Stimulated activated CD4-positive, alpha-beta T cell treated with anti-CD3 and anti-CD28 coated beads, Interleukin-1b, Interleukin-23, amount 100 ng/mL, for 1 hour (primary cell): ENCODE data around the gene ZNF217.
"Not testable (repeated sequence)": the region's sequence is repeated elsewhere in the genome, so short reads cannot be mapped to it uniquely, and the experiment has no call there.

Experiments
- DNase-seq, 2 donors: peaks; one replicate each; pipeline ENCODE4 v3.0.0-alpha.2; 2020; ENCODE audit warnings: low read depth in 2 of 2

The ZNF217 gene

DNA sequence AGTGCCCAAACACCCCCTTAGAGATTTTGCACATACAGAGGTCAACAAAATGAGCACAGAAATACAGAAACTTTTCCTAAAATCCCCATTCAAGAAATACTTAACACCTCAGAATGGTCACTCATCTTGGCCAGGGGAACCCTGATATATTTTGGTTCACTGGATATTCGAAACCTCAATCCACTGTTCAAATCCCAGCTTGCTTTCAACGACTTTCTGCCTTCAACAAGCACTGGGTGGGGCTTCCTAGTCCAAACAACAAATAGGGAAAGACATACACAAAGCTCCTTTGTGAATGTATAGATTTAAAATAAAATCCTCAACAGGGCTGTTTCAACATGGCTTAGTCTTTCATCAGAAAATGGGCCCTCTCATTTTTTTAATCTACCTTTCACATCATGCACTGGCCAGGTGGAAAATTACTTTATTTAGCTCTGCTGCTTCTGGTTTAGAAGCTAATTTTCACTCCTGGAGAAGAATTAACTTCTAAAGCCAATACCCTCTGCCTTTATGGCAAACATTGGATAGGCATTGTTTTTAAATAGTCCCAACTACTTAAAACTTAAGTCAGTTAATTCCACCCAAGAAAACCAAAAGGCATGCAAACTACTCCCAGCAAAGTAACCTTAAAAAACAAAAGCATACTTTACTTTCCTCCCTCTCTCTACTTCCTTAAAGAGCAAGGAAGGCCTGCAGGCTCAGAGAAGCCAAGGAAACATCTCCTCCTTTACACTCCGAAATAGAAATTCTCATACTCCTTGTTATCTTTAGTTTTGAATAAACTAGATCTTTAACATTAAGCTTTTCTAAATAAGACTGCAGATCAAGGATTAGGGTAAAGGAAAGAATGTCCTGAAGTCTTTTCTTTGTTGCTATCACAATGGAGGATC is 9.7 kb downstream of the ZNF217 start:
- not testable (repeated sequence) for DNase-seq

GRCh38 chr20:53582574-53583351 is 10.9 kb downstream of the ZNF217 start:
- DNase-seq: no peak

DNA sequence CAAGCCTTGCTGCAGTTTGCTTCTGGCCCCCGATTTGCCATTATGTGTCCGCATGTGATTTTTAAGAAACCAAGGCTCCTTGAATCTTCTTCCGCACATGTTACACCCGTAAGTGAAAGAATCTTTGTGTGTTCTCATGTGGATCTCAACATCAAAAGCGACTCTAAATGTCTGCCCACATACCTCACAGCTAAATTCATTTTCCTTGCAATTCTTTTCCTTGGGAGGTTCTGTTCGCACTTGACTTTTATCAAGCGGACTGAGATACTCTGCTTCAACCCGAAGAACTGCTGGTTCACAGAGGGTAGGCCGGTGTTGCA is 11.4 kb downstream of the ZNF217 start:
- no peak for DNase-seq

GRCh38 chr20:53581444-53582250 is 12.0 kb downstream of the ZNF217 start:
- no peak for DNase-seq

GRCh38 chr20:53580376-53581111 is 13.1 kb downstream of the ZNF217 start:
- DNase-seq: no peak

DNA sequence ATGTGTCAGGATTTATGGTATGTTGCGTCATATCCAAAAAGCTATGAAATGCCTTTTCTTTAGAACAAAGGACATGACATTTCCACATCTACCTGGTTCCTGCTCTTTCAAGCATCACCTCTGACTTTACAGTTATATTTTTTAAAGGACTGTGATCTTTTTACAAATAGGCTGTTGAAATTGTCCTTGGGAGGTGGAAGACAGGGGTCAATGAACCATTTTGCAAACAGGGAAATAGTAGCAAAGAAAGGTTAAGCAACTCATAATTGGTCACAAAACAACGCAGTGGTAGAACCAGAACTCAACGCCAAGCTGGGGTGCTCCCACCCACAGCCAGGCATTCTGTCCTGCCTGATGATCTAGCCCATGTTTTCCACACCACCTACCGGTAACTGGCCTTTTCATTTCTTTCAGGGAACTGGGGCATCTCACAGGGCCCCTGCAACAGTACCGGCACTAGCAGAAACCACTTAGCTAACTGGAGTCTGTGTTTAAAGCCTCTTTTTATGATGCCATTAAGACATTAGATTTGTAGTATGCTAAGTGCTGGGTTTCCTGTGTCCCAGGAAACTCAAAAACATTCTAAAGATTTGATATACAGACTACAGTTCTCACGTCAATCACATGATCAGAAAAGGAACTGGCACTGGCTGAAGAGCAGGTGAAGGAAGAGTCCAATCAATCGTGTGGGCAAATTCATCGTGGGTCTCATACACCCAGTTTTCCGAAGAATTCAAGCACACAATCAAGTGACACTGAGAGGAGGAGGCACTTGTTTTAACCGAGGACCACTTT is 13.9 kb downstream of the ZNF217 start:
- no peak for DNase-seq

- no peak for DNase-seq
These were observed 14.4 kb downstream of the ZNF217 start for GRCh38 chr20:53579266-53579580.

DNA sequence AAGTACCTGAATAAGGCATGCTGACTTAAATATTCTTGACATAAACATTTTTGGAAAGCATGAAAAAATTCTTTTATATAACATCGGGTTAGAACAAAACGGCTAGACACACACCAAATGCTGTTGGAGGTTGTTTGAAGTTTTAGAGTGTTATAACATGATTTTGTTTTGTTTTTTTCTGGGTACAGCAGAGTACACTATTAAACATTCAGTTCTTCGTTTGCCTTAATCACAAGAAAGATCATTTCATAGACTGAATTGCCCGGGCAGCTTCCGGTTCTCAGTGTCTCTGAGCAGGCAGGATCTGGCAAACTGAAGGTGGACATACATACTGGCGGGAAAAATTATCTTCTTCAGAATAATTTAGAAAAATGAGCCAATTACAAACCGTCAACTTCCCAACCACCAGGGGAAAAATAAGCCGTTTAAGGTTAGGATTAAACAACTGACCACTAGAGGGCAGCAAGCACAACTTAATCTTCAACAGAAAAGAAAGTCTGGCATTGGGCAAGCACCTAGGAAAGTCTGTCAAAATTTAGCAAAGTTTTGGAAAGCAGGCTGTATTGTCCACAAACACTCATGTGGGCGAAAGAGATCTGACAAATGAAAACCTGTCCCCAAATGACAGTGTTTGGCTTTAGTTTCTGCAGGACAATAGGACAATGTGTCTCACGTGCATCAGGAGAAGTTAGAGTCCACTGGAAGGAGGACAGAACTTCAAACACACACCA is 15.0 kb downstream of the ZNF217 start:
- DNase-seq: peak in 1 of 2 donors; percentile 47

GRCh38 chr20:53576586-53577318 is 16.9 kb downstream of the ZNF217 start:
- DNase-seq: no peak

- no peak for DNase-seq
These were observed 17.5 kb downstream of the ZNF217 start for GRCh38 chr20:53576195-53576580.

- no peak for DNase-seq
These were observed 18.0 kb downstream of the ZNF217 start for GRCh38 chr20:53575481-53576194.

- no peak for DNase-seq
These were observed 18.8 kb downstream of the ZNF217 start for GRCh38 chr20:53574819-53575218.

GRCh38 chr20:53574259-53574789 is 19.3 kb downstream of the ZNF217 start:
- DNase-seq: no peak

GRCh38 chr20:53571555-53572286 is 21.9 kb downstream of the ZNF217 start:
- DNase-seq: no peak

DNA sequence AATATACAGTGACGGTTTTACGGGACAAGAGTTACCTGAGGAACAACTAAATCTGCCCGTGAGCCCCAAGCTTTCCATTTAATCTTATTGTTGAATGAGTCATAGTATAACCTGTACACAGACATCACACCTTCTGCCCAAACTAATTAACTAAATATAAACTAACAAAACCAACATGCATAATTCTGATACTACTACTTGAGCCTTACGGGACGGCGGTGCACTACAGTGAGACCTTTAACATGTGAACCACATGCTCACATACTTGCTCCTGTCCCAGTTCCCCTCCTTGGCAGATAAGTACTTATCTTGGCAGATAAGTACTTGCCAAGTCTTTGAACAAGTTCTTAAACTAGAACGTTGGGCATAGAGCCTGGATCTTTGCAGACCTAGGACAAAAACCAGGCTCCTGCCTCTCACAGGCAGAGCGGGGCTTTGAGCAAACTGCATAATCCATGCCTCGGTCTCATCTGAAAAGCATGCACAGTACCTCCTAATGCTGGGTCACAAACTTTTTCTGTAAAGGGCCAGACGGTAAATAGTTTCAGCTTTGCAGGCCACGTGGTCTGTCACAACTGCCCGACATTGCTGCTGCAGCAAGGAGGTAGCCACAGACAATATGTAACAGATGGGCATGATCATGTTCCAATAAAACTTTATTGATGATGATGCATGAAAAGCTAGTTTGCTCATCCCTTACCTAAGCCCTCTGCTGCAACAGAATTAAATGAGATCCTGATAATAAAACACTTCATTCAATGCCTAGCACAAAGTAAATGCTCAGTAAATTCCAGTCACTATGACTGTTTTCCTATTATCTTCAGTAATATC is 23.0 kb downstream of the ZNF217 start:
- DNase-seq: no peak

- DNase-seq: no peak
These were observed 23.9 kb downstream of the ZNF217 start for GRCh38 chr20:53569606-53570307.
